HepG2 (cell line): Measurements from ENCODE around the gene ESPN. TPM values are rescaled to one million over a fixed set of nuclear protein-coding genes. Genes with fewer than 3 reads are reported as not detected.

Source experiments
- ATAC-seq: fragments of 200-7000 bp; cut with Tn5 transposase; 3 replicates; pipeline ENCODE4 v1.9.1; 2020; ENCODE audit warnings: mild to moderate bottlenecking, moderate library complexity
- BruUV-seq: library from RNA; stranded (reverse); fragments of 400-500 nt; replicated peaks from 2 replicates; lab custom pipeline; 2021; lab: Mats Ljungman, UMichigan
- CTCF ChIA-PET: fragments of 300-600 bp; formaldehyde crosslinking; extraction: SDS; loops from one replicate; lab custom pipeline; 2021; ENCODE audit warnings: low total read pairs, inconsistent platforms, low intra/inter-chr PET ratio; lab: Yijun Ruan, JAX
- POLR2A ChIA-PET: fragments of 350-600 bp; sonication (Branson Sonifier 250); formaldehyde crosslinking; loops from one replicate; lab custom pipeline; 2020; ENCODE audit warnings: antibody characterized with exemption, inconsistent platforms; lab: Yijun Ruan, JAX
- DNase-seq: peaks from one replicate; pipeline ENCODE4 v3.0.0-alpha.2; 2015; ENCODE audit warnings: low spot score
- FAIRE-seq: peaks from 3 replicates; lab custom pipeline; 2011; peaks lifted over from hg19 to GRCh38; lab: Jason Lieb, UNC
- H2AFZ ChIP-seq: one replicate; pipeline ENCODE4 v1.6.1; 2011; ENCODE audit warnings: low read length, inconsistent platforms
- H3K27ac ChIP-seq: fragments of 300-600 bp; 3 replicates; pipeline ENCODE4 v1.8.0; 2011; ENCODE audit warnings: mixed run types, mild to moderate bottlenecking, mixed read lengths, low read length, inconsistent platforms; ENCODE audit not compliant: insufficient read depth; ENCODE audit errors: extremely low read length
- H3K27me3 ChIP-seq, 2 experiments: fragments of 200-600 bp in 1 of 2; 2 replicates in 1 of 2; 3 replicates in 1 of 2; pipeline versions ENCODE4 v1.6.0 to v1.8.0; 2011; ENCODE audit warnings: low read length in 2 of 2, mild to moderate bottlenecking in 2 of 2, moderate library complexity in 2 of 2, inconsistent platforms in 1 of 2; ENCODE audit not compliant: insufficient read depth in 2 of 2, control insufficient read depth in 1 of 2
- H3K36me3 ChIP-seq, 2 experiments: fragments of 200-600 bp in 1 of 2; replicated peaks in 1 of 2; 2 replicates in 1 of 2; 3 replicates in 1 of 2; pipeline versions ENCODE4 v1.5.1 to v1.8.0; 2011; ENCODE audit warnings: low read length in 2 of 2, inconsistent platforms in 1 of 2; ENCODE audit not compliant: insufficient read depth in 2 of 2, control insufficient read depth in 1 of 2
- H3K4me1 ChIP-seq: 2 replicates; pipeline ENCODE4 v1.5.1; 2012; ENCODE audit warnings: low read length, inconsistent platforms; ENCODE audit not compliant: insufficient read depth
- H3K4me2 ChIP-seq: 2 replicates; pipeline ENCODE4 v1.6.0; 2011; ENCODE audit warnings: low read depth, low read length, inconsistent platforms
- H3K4me3 ChIP-seq, 3 experiments: fragments of 200-600 bp in 1 of 3; sonication (generic), shearing (Covaris generic) in 1 of 3; replicated peaks in 1 of 3; 2 replicates each; pipeline ENCODE4 v1.5.1; 2011 to 2016; ENCODE audit warnings: low read length in 3 of 3, inconsistent platforms in 2 of 3, low read depth in 2 of 3, mild to moderate bottlenecking in 2 of 3, control low read depth in 1 of 3, mixed read lengths in 1 of 3; ENCODE audit not compliant: insufficient read depth in 1 of 3
- H3K79me2 ChIP-seq: one replicate; pipeline ENCODE4 v1.6.1; 2011; ENCODE audit warnings: low read length, inconsistent platforms; ENCODE audit not compliant: insufficient read depth
- H3K9ac ChIP-seq: 2 replicates; pipeline ENCODE4 v1.6.0; 2011; ENCODE audit warnings: mild to moderate bottlenecking, low read depth, low read length, inconsistent platforms; ENCODE audit not compliant: insufficient read depth
- H3K9me3 ChIP-seq: 2 replicates; pipeline ENCODE4 v1.5.1; 2012; ENCODE audit warnings: mild to moderate bottlenecking, low read length
- H4K20me1 ChIP-seq: 2 replicates; pipeline ENCODE4 v1.6.0; 2011; ENCODE audit warnings: inconsistent platforms, mild to moderate bottlenecking, low read length, moderate library complexity; ENCODE audit not compliant: insufficient read depth
- ATM ChIP-seq: fragments of 450-650 bp; IDR thresholded peaks from 2 replicates; pipeline ENCODE4 v1.7.1; 2017; ENCODE audit warnings: mild to moderate bottlenecking, borderline replicate concordance
- FOSL2 ChIP-seq: sonication (generic); formaldehyde crosslinking; IDR thresholded peaks from 2 replicates; pipeline ENCODE4 v1.4.0; 2020; ENCODE audit warnings: missing genetic modification reagents
- KDM3A ChIP-seq: IDR thresholded peaks from 2 replicates; pipeline ENCODE4 v1.6.1; 2018; ENCODE audit warnings: low read depth, missing compliant biosample characterization
- KDM6A ChIP-seq: IDR thresholded peaks from 2 replicates; pipeline ENCODE4 v1.6.1; 2016; ENCODE audit warnings: low read depth
- WGBS: methylation state at CpG from one replicate; pipeline ENCODE4 v1.1.6; 2017; ENCODE audit warnings: low lambda C conversion rate; 5-methylcytosine and 5-hydroxymethylcytosine counted together
- in situ Hi-C: cut with HindIII; loops from 2 replicates; pipeline ENCODE4 v1.10.0; 2017; ENCODE audit warnings: low pct_unique_long_range_greater_than_20kb; ENCODE audit not compliant: extremely low pct_ligation_motif_present
- intact Hi-C: fragments of 100-400 bp; cut with micrococcal nuclease; formaldehyde crosslinking; loops from one replicate; pipeline ENCODE4 v1.10.0; 2022; ENCODE audit not compliant: unreplicated experiment
- polyA plus RNA-seq, 8 experiments: library from polyadenylated mRNA; depleted of rRNA in 3 of 8; stranded (reverse) in 7 of 8; unstranded in 1 of 8; fragments of >200 nt; fragmentation: Illumina TruSeq in 4 of 8; extraction: Trizol in 4 of 8; gene quantifications; 2 replicates each; pipeline versions ENCODE4 v1.2.1 to v1.2.3, GENCODE V29; 2011 to 2016; ENCODE audit warnings: low read depth in 4 of 8, missing spikeins in 1 of 8, mixed read lengths in 1 of 8; ENCODE audit not compliant: insufficient read depth in 1 of 8
- total RNA-seq, 5 experiments: library from RNA; depleted of rRNA; stranded (reverse); fragments of >200 nt; fragmentation: Illumina TruSeq; extraction: Trizol; gene quantifications; 2 replicates each; pipeline ENCODE4 v1.2.3, GENCODE V29; 2016; ENCODE audit warnings: low read depth in 1 of 5
- TF ChIP-seq, protein P1 (sequence below): sonication (generic); formaldehyde crosslinking; IDR thresholded peaks from 2 replicates; pipeline ENCODE4 v1.4.0; 2020; ENCODE audit warnings: missing genetic modification reagents
- TF ChIP-seq, protein P2 (sequence below), 2 experiments: sonication (generic) in 1 of 2; formaldehyde crosslinking in 1 of 2; IDR thresholded peaks; 2 replicates each; pipeline versions ENCODE4 v1.4.0 to v1.6.1; 2016 to 2020; ENCODE audit warnings: borderline replicate concordance in 1 of 2, low read depth in 1 of 2, mild to moderate bottlenecking in 1 of 2, missing genetic modification reagents in 1 of 2
- TF ChIP-seq, protein P3 (sequence below): sonication (generic); formaldehyde crosslinking; IDR thresholded peaks from 2 replicates; pipeline ENCODE4 v1.5.0; 2020; ENCODE audit warnings: missing genetic modification reagents
- TF ChIP-seq, protein P4 (sequence below): sonication (generic); formaldehyde crosslinking; IDR thresholded peaks from 2 replicates; pipeline ENCODE4 v1.5.1; 2020; ENCODE audit warnings: mild to moderate bottlenecking, missing genetic modification reagents, borderline replicate concordance

Gene ESPN
- total and polyA plus RNA-seq, 2 of the 13 experiments (the other 11 are each of a cell fraction or from before 2014, with no cell fraction given), result 48.6 to 54.2 TPM

DNA sequence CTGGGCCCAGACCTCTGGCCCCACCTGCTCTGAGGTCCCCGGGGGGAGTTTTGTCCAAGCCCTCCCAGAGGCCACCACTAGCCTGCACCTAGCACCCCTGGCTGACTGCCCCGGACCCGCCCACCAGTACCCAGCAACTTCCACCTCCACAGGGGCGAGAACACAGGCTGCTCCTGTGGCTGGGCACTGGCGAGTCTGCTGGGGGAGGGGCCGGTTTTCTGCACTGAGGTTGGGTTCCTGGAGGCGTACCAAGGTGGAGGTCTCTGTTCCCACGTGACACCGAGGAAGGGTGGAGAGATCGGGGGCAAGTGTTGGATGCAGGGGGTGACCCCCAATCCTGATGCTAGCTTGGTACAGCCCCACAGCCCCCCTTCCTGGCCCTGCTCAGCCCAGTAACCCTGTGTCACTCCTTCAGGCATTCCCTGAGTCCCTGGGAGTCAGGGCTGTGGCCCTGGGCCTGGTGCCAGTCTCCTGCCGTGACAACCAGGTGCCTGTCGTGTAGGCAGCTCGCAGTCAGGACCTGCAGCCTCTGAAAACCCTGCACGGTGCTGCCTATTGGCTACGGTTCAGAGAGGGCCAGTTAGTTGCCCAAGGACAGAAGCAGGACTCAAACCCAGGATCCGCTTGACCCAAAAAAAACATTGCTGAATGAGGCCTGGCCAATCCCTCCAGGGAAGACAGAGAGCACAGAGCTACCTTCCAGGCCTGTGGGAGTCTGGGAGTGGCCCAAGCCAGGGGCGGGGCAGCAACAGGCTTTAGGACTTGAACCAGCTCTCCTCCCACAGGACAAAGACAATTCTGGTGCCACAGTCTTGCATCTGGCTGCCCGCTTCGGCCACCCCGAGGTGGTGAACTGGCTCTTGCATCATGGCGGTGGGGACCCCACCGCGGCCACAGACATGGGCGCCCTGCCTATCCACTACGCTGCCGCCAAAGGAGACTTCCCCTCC lies 3.1 kb downstream of the ESPN start:
- Histone ChIP-seq H3K4me3 (no peak overlapping the region), H4K20me1 (no peaks in the 10 kb centered on the region; the same call in 1 of the 2 replicates), H3K27ac (no peak overlapping the region), H3K36me3 (no peaks in the 10 kb centered on the region), H3K79me2 (no peaks in the 10 kb centered on the region), H2AFZ (no peak overlapping the region), H3K27me3 (peaks cover 35 to 76% of the 10 kb centered on the region in 2 experiments), H3K4me1 (peaks cover 44% of the 10 kb centered on the region), H3K9me3 (no peaks in the 10 kb centered on the region), H3K9ac (no peak overlapping the region), H3K4me2 (no peak overlapping the region)
- intact Hi-C loops (no loop called here), in situ Hi-C loops (no loop called here)
- POLR2A ChIA-PET, result no interaction called here
- CTCF ChIA-PET, result no interaction called here
- ATAC-seq (no peak), FAIRE-seq (no peak), DNase-seq (no peak)
- WGBS, result 56% methylated on average over 3 of the region's 26 CpGs
- BruUV-seq, result no TSS peak
- TF ChIP-seq, protein P1, sequence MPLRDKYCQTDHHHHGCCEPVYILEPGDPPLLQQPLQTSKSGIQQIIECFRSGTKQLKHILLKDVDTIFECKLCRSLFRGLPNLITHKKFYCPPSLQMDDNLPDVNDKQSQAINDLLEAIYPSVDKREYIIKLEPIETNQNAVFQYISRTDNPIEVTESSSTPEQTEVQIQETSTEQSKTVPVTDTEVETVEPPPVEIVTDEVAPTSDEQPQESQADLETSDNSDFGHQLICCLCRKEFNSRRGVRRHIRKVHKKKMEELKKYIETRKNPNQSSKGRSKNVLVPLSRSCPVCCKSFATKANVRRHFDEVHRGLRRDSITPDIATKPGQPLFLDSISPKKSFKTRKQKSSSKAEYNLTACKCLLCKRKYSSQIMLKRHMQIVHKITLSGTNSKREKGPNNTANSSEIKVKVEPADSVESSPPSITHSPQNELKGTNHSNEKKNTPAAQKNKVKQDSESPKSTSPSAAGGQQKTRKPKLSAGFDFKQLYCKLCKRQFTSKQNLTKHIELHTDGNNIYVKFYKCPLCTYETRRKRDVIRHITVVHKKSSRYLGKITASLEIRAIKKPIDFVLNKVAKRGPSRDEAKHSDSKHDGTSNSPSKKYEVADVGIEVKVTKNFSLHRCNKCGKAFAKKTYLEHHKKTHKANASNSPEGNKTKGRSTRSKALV, result no peak
- no peak for TF ChIP-seq ATM
- TF ChIP-seq, protein P2, sequence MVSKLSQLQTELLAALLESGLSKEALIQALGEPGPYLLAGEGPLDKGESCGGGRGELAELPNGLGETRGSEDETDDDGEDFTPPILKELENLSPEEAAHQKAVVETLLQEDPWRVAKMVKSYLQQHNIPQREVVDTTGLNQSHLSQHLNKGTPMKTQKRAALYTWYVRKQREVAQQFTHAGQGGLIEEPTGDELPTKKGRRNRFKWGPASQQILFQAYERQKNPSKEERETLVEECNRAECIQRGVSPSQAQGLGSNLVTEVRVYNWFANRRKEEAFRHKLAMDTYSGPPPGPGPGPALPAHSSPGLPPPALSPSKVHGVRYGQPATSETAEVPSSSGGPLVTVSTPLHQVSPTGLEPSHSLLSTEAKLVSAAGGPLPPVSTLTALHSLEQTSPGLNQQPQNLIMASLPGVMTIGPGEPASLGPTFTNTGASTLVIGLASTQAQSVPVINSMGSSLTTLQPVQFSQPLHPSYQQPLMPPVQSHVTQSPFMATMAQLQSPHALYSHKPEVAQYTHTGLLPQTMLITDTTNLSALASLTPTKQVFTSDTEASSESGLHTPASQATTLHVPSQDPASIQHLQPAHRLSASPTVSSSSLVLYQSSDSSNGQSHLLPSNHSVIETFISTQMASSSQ (IDR thresholded peaks at IDR 0.05; ENCODE audit: low read depth), result no peak
- TF ChIP-seq, protein P2 (CRISPR knock-in tag; IDR thresholded peaks at IDR 0.05; ENCODE audit: borderline replicate concordance), result no peak
- TF ChIP-seq, protein P3, sequence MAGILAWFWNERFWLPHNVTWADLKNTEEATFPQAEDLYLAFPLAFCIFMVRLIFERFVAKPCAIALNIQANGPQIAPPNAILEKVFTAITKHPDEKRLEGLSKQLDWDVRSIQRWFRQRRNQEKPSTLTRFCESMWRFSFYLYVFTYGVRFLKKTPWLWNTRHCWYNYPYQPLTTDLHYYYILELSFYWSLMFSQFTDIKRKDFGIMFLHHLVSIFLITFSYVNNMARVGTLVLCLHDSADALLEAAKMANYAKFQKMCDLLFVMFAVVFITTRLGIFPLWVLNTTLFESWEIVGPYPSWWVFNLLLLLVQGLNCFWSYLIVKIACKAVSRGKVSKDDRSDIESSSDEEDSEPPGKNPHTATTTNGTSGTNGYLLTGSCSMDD (CRISPR knock-in tag), result no peak
- TF ChIP-seq FOSL2 (CRISPR knock-in tag), result no peak
- TF ChIP-seq KDM3A (CRISPR knock-in tag), result no peak
- TF ChIP-seq, protein P4, sequence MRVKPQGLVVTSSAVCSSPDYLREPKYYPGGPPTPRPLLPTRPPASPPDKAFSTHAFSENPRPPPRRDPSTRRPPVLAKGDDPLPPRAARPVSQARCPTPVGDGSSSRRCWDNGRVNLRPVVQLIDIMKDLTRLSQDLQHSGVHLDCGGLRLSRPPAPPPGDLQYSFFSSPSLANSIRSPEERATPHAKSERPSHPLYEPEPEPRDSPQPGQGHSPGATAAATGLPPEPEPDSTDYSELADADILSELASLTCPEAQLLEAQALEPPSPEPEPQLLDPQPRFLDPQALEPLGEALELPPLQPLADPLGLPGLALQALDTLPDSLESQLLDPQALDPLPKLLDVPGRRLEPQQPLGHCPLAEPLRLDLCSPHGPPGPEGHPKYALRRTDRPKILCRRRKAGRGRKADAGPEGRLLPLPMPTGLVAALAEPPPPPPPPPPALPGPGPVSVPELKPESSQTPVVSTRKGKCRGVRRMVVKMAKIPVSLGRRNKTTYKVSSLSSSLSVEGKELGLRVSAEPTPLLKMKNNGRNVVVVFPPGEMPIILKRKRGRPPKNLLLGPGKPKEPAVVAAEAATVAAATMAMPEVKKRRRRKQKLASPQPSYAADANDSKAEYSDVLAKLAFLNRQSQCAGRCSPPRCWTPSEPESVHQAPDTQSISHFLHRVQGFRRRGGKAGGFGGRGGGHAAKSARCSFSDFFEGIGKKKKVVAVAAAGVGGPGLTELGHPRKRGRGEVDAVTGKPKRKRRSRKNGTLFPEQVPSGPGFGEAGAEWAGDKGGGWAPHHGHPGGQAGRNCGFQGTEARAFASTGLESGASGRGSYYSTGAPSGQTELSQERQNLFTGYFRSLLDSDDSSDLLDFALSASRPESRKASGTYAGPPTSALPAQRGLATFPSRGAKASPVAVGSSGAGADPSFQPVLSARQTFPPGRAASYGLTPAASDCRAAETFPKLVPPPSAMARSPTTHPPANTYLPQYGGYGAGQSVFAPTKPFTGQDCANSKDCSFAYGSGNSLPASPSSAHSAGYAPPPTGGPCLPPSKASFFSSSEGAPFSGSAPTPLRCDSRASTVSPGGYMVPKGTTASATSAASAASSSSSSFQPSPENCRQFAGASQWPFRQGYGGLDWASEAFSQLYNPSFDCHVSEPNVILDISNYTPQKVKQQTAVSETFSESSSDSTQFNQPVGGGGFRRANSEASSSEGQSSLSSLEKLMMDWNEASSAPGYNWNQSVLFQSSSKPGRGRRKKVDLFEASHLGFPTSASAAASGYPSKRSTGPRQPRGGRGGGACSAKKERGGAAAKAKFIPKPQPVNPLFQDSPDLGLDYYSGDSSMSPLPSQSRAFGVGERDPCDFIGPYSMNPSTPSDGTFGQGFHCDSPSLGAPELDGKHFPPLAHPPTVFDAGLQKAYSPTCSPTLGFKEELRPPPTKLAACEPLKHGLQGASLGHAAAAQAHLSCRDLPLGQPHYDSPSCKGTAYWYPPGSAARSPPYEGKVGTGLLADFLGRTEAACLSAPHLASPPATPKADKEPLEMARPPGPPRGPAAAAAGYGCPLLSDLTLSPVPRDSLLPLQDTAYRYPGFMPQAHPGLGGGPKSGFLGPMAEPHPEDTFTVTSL, result no peak
- TF ChIP-seq KDM6A, result no peak
